Sigmoid colon (tissue), 7 donors: ENCODE data around the gene SNRPB. TPM values are rescaled to one million over a fixed set of nuclear protein-coding genes. Genes with fewer than 3 reads are reported as not detected.

Experiments used
- DNase-seq: peaks from one replicate; pipeline ENCODE4 v3.0.0-alpha.2; 2019
- H3K27ac ChIP-seq, 4 donors: fragments of 200-600 bp; sonication (generic); one replicate each; pipeline ENCODE4 v1.5.1; 2016 to 2019; ENCODE audit warnings: mild to moderate bottlenecking in 1 of 4
- H3K27me3 ChIP-seq, 3 donors: fragments of 200-600 bp; sonication (generic); one replicate each; pipeline ENCODE4 v1.5.1; 2019; ENCODE audit warnings: mild to moderate bottlenecking in 1 of 3
- H3K36me3 ChIP-seq, 4 donors: fragments of 200-600 bp; sonication (generic); one replicate each; pipeline ENCODE4 v1.5.1; 2016 to 2019
- H3K4me1 ChIP-seq, 4 donors: fragments of 200-600 bp; sonication (generic); one replicate each; pipeline ENCODE4 v1.5.1; 2017 to 2019
- H3K4me3 ChIP-seq, 4 donors: fragments of 200-600 bp; sonication (generic); one replicate each; pipeline ENCODE4 v1.5.1; 2017 to 2019; ENCODE audit warnings: mild to moderate bottlenecking in 2 of 4, moderate library complexity in 1 of 4
- H3K9me3 ChIP-seq, 4 donors: fragments of 200-600 bp in 3 of 4; sonication (generic) in 3 of 4; one replicate each; pipeline versions ENCODE4 v1.5.1 to v1.6.1; 2013 to 2019
- CTCF ChIP-seq, 4 experiments: fragments of 450-650 bp in 3 of 4; fragments of 200-600 bp in 1 of 4; IDR thresholded peaks; one replicate each; pipeline ENCODE4 v1.5.1; 2016 to 2019; ENCODE audit warnings: antibody characterized with exemption in 4 of 4, mild to moderate bottlenecking in 3 of 4, moderate library complexity in 2 of 4
- EP300 ChIP-seq, 4 donors: sonication (generic); formaldehyde crosslinking; IDR thresholded peaks; one replicate each; pipeline ENCODE4 v1.6.1; 2017; ENCODE audit warnings: antibody characterized with exemption in 4 of 4
- POLR2A ChIP-seq, 2 donors: fragments of 450-650 bp; IDR thresholded peaks; one replicate each; pipeline ENCODE4 v1.6.1; 2016; ENCODE audit warnings: antibody characterized with exemption in 2 of 2, mild to moderate bottlenecking in 2 of 2, moderate library complexity in 2 of 2
- POLR2AphosphoS5 ChIP-seq, 4 donors: sonication (generic); formaldehyde crosslinking; IDR thresholded peaks; one replicate each; pipeline ENCODE4 v1.6.1; 2017; ENCODE audit warnings: antibody characterized with exemption in 4 of 4
- WGBS, 2 donors: extraction: QIAGEN DNeasy Blood & Tissue Kit; methylation state at CpG; one replicate each; pipeline ENCODE4 v1.1.7; 2013; 5-methylcytosine and 5-hydroxymethylcytosine counted together
- intact Hi-C: fragments of 100-400 bp; cut with DNase I; formaldehyde crosslinking; loops from one replicate; pipeline ENCODE4 v1.15.1; 2023
- polyA plus RNA-seq, 3 donors: library from polyadenylated mRNA; stranded (reverse); fragments of 200-250 nt; gene quantifications; one replicate each; pipeline ENCODE4 v1.2.3, GENCODE V29; 2013
- total RNA-seq, 4 donors: library from RNA; depleted of rRNA; stranded (reverse); fragments of >200 nt; gene quantifications; one replicate each; pipeline ENCODE4 v1.1.0, GENCODE V29; 2016
- donor health status: healthy with polysubstance abuse.
- donor health status: Bipolar disorder and iron deficiency.
- donor health status: healthy.

Gene SNRPB
- total and polyA plus RNA-seq, 7 donors: 80.0 to 275 (median 156) TPM

GRCh38 chr20:2485661-2486060, 15.1 kb upstream of the SNRPB start:
- no peak for DNase-seq
- WGBS, 2 donors: 75 to 76% methylated on average over 4 of the region's 4 CpGs
- no peak overlapping the region for H3K27ac ChIP-seq

GRCh38 chr20:2485080-2485479, 14.5 kb upstream of the SNRPB start:
- whole genome bisulfite sequencing, 2 donors: 96 to 97% methylated on average over 2 of the region's 2 CpGs
- Histone ChIP-seq H3K4me3 (no peak overlapping the region), H3K36me3 (peaks cover 1 to 98% (median 17%) of the 10 kb centered on the region in 4 donors), H3K4me1 (no peaks in the 10 kb centered on the region), H3K9me3 (no peaks in the 10 kb centered on the region), H3K27me3 (no peaks in the 10 kb centered on the region), H3K27ac (no peak overlapping the region)
- intact Hi-C loops: no loop called here
- DNase-seq: no peak
- TF ChIP-seq POLR2AphosphoS5 (IDR thresholded peaks at IDR 0.05) (no peak), EP300 (IDR thresholded peaks at IDR 0.05) (no peak), CTCF (IDR thresholded peaks at IDR 0.05) (no peak), POLR2A (IDR thresholded peaks at IDR 0.05) (no peak)

More at GRCh38 chr20:2485661-2486060, 15.1 kb upstream of the SNRPB start:
- H3K27me3 ChIP-seq: no peaks in the 10 kb centered on the region
- no peak overlapping the region for H3K4me3 ChIP-seq
- H3K9me3 ChIP-seq: no peaks in the 10 kb centered on the region
- intact Hi-C loops: no loop called here
- no peaks in the 10 kb centered on the region for H3K4me1 ChIP-seq
- H3K36me3 ChIP-seq: peaks cover 4 to 98% (median 18%) of the 10 kb centered on the region in 4 donors
- TF ChIP-seq POLR2A (IDR thresholded peaks at IDR 0.05): no peak
- no peak for TF ChIP-seq CTCF (IDR thresholded peaks at IDR 0.05)
- no peak for TF ChIP-seq POLR2AphosphoS5 (IDR thresholded peaks at IDR 0.05)
- TF ChIP-seq EP300 (IDR thresholded peaks at IDR 0.05): no peak

- DNase-seq: no peak
- 95 to 97% methylated on average over 12 of the region's 12 CpGs for WGBS, 2 donors
- Histone ChIP-seq H3K36me3 (peaks cover 0 to 82% (median 17%) of the 10 kb centered on the region in 4 donors), H3K4me1 (no peaks in the 10 kb centered on the region), H3K27me3 (no peaks in the 10 kb centered on the region), H3K9me3 (no peaks in the 10 kb centered on the region), H3K4me3 (no peak overlapping the region), H3K27ac (no peak overlapping the region)
- TF ChIP-seq EP300 (IDR thresholded peaks at IDR 0.05): no peak
- TF ChIP-seq POLR2A (IDR thresholded peaks at IDR 0.05): no peak
- TF ChIP-seq CTCF (IDR thresholded peaks at IDR 0.05): no peak
- TF ChIP-seq POLR2AphosphoS5 (IDR thresholded peaks at IDR 0.05): no peak
- intact Hi-C loops: no loop called here
Measured at GRCh38 chr20:2483504-2483903, 12.9 kb upstream of the SNRPB start.

GRCh38 chr20:2480381-2480780, 9.8 kb upstream of the SNRPB start:
- no peak for DNase-seq
- no peak overlapping the region for H3K27ac ChIP-seq
- peaks cover 0 to 57% (median 17%) of the 10 kb centered on the region in 4 donors for H3K36me3 ChIP-seq
- intact Hi-C loops: no loop called here
- no peaks in the 10 kb centered on the region for H3K27me3 ChIP-seq
- no peak overlapping the region for H3K4me3 ChIP-seq
- 97% methylated on average over 2 of the region's 2 CpGs for WGBS, 2 donors
- no peaks in the 10 kb centered on the region for H3K9me3 ChIP-seq
- TF ChIP-seq POLR2AphosphoS5 (IDR thresholded peaks at IDR 0.05): no peak
- no peak for TF ChIP-seq CTCF (IDR thresholded peaks at IDR 0.05)
- TF ChIP-seq POLR2A (IDR thresholded peaks at IDR 0.05): no peak
- TF ChIP-seq EP300 (IDR thresholded peaks at IDR 0.05): no peak
- H3K4me1 ChIP-seq: no peaks in the 10 kb centered on the region
